Type B pancreatic cell (in vitro differentiated cells): ENCODE data around the gene ULK1. TPM values are rescaled to one million over a fixed set of nuclear protein-coding genes. Genes with fewer than 3 reads are reported as not detected.

Experiments
- DNase-seq: peaks from one replicate; pipeline ENCODE4 v3.0.0; 2021; ENCODE audit warnings: mixed read lengths; ENCODE audit not compliant: unreplicated experiment; ENCODE audit errors: extremely low spot score
- H3K27ac Mint-ChIP-seq: 2 replicates; pipeline ENCODE4 v1.8.0; 2021; ENCODE audit warnings: mild to moderate bottlenecking, mixed read lengths
- H3K27me3 Mint-ChIP-seq: 2 replicates; pipeline ENCODE4 v1.8.0; 2021; ENCODE audit warnings: mixed read lengths
- H3K36me3 Mint-ChIP-seq: 2 replicates; pipeline ENCODE4 v1.8.0; 2021; ENCODE audit warnings: mixed read lengths
- H3K4me1 Mint-ChIP-seq: one replicate; pipeline ENCODE4 v1.8.0; 2021; ENCODE audit warnings: mixed read lengths; ENCODE audit not compliant: unreplicated experiment
- H3K4me3 Mint-ChIP-seq: 2 replicates; pipeline ENCODE4 v1.8.0; 2021; ENCODE audit warnings: mild to moderate bottlenecking, mixed read lengths
- H3K9me3 Mint-ChIP-seq: 2 replicates; pipeline ENCODE4 v1.8.0; 2021; ENCODE audit warnings: mixed read lengths
- total RNA-seq: library from RNA; stranded (reverse); gene quantifications from 2 replicates; pipeline ENCODE4 v1.2.1, GENCODE V29; 2021; ENCODE audit warnings: low replicate concordance
- TF ChIP-seq, protein P1 (sequence below): fragments of 200-600 bp; sonication (generic); conservative IDR thresholded peaks from 2 replicates; pipeline ENCODE4 v1.5.0; 2021; ENCODE audit warnings: antibody characterized with exemption, mild to moderate bottlenecking

The ULK1 gene
- total RNA-seq, 1 donor from 2014 or later: 80.0 TPM

DNA sequence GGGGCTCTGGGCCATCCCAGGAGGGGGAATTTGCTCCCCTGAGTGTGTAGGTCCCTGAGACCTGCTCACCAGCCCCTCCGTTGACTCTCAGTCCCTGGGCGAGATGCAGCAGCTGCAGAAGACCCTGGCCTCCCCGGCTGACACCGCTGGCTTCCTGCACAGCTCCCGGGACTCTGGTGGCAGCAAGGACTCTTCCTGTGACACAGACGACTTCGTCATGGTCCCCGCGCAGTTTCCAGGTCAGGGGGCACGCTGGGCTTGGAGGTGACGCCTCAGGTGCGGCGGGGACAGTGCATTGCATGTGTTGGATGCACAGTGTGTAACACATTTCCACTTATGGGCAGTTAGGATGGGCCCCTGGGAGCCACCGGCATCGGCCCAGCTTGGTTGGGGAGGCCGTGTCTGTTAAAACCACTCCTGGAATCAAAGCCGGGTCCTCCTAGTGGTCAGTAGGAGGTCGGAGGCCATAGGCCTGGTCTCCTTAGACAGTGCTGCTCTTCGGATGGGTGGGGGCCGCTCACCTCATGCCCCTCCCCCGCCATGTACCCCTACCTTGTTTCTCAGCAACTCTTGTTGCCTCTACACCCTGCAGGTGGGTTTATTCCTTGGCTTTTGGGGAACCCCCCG, 17.5 kb downstream of the ULK1 start:
- H3K4me1 Mint-ChIP-seq: no peaks in the 10 kb centered on the region
- no peak overlapping the region for H3K4me3 Mint-ChIP-seq
- DNase-seq: no peak
- no peak overlapping the region for H3K27ac Mint-ChIP-seq
- H3K9me3 Mint-ChIP-seq: no peaks in the 10 kb centered on the region
- TF ChIP-seq, protein P1, sequence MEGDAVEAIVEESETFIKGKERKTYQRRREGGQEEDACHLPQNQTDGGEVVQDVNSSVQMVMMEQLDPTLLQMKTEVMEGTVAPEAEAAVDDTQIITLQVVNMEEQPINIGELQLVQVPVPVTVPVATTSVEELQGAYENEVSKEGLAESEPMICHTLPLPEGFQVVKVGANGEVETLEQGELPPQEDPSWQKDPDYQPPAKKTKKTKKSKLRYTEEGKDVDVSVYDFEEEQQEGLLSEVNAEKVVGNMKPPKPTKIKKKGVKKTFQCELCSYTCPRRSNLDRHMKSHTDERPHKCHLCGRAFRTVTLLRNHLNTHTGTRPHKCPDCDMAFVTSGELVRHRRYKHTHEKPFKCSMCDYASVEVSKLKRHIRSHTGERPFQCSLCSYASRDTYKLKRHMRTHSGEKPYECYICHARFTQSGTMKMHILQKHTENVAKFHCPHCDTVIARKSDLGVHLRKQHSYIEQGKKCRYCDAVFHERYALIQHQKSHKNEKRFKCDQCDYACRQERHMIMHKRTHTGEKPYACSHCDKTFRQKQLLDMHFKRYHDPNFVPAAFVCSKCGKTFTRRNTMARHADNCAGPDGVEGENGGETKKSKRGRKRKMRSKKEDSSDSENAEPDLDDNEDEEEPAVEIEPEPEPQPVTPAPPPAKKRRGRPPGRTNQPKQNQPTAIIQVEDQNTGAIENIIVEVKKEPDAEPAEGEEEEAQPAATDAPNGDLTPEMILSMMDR: no peak
- no peaks in the 10 kb centered on the region for H3K27me3 Mint-ChIP-seq
- H3K36me3 Mint-ChIP-seq: no peaks in the 10 kb centered on the region

DNA sequence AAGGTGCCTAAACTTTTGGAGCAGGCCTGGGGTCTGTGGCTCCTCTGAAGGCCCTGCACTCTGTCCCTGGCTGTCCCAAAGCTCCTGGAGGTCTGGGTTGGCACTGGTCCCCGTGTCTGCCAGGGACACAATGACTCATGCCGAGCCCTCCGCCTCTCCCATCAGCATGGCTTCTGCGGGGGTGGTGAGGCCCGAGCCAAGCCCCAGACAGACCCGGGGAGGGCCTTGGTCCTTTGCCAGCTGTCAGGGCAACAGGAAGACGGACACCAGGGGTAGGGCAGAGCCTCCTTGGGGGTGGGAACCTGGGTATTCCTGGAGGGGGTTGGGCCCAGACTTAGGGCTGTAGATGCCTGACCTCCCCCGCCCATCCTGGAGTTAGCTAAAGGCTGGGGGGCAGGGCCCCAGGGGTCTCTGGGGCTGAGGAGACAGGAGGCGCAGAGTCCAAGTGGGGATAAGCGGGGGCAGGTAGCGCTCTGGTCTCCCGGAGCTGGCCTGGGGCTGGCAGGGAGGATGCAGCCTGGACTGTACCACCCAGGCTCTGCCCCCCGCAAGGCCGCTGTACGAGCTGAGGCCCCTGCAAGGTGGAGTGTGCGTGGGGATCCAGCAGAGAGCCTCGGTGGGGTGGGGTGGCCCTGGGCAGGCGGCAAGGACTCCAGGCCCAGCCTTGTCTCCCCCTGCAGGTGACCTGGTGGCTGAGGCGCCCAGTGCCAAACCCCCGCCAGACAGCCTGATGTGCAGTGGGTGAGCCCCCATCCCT, 18.3 kb downstream of the ULK1 start:
- H3K4me1 Mint-ChIP-seq: no peaks in the 10 kb centered on the region
- H3K36me3 Mint-ChIP-seq: no peaks in the 10 kb centered on the region
- H3K27me3 Mint-ChIP-seq: no peaks in the 10 kb centered on the region
- H3K4me3 Mint-ChIP-seq: no peak overlapping the region
- no peak overlapping the region for H3K27ac Mint-ChIP-seq
- no peak for DNase-seq
- H3K9me3 Mint-ChIP-seq: no peaks in the 10 kb centered on the region
- TF ChIP-seq, protein P1: no peak

DNA sequence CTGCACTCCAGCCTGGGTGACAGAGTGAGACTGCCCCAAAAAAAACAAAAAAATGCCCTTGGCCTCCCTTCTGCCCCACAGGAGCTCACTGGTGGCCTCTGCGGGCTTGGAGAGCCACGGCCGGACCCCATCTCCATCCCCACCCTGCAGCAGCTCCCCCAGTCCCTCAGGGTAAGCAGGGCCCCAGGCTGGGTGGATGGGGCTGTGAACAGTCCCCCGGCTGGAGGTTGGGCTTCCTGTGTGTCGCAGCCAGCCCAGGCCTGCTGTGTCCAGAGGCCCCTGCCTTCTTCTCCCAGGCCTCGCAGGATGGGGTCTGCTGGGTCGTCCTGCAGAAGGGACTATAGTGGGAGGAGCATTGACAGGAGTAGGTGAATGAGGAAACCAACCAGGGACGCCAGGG, 19.2 kb downstream of the ULK1 start:
- Mint-ChIP-seq H3K27me3 (no peaks in the 10 kb centered on the region), H3K27ac (no peak overlapping the region), H3K36me3 (no peaks in the 10 kb centered on the region), H3K4me3 (no peak overlapping the region), H3K9me3 (no peaks in the 10 kb centered on the region), H3K4me1 (no peaks in the 10 kb centered on the region)
- DNase-seq: no peak
- TF ChIP-seq, protein P1: no peak

DNA sequence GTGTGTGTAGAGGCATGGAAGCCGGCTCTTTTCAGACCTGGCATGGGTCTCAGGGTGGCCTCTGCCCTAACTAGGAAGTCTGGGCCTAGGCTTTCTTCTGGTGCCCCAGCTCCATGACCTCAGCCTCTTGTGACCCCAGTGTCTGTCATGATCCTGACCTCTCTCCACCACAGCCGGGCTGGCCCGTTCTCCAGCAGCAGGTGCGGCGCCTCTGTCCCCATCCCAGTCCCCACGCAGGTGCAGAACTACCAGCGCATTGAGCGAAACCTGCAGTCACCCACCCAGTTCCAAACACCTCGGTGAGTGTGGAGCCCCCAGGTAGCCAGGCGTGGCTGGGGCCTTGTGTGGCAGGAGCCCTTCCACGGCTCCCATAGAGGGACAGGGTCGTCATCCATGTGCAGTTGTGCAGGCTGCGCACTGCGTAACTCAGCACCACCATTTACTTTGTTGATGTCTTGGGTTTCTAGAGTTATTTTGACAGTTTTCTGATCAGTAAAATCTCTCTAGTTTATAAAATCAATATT, 19.8 kb downstream of the ULK1 start:
- Mint-ChIP-seq H3K27ac (no peak overlapping the region), H3K36me3 (no peaks in the 10 kb centered on the region), H3K9me3 (no peaks in the 10 kb centered on the region), H3K4me3 (no peak overlapping the region), H3K27me3 (no peaks in the 10 kb centered on the region), H3K4me1 (no peaks in the 10 kb centered on the region)
- TF ChIP-seq, protein P1: no peak
- no peak for DNase-seq

GRCh38 chr12:131915000-131915689, 20.7 kb downstream of the ULK1 start:
- H3K9me3 Mint-ChIP-seq: no peaks in the 10 kb centered on the region
- no peaks in the 10 kb centered on the region for H3K36me3 Mint-ChIP-seq
- no peaks in the 10 kb centered on the region for H3K4me1 Mint-ChIP-seq
- no peak for DNase-seq
- TF ChIP-seq, protein P1: no peak
- no peak overlapping the region for H3K4me3 Mint-ChIP-seq
- H3K27me3 Mint-ChIP-seq: no peaks in the 10 kb centered on the region
- H3K27ac Mint-ChIP-seq: no peak overlapping the region
